ENCODE data around the gene SLC6A6.

GRCh38 chr3:14389716-14390115, 12.7 kb upstream of the SLC6A6 start:
- no peak for TF ChIP-seq PBX3 (IDR thresholded peaks at IDR 0.05; ENCODE audit: insufficient replicate concordance, low read depth, low read length)
- TF ChIP-seq EP300 (IDR thresholded peaks at IDR 0.05; ENCODE audit: borderline replicate concordance in 1 of 2, control insufficient read depth in 1 of 2, low read depth in 2 of 2, low read length in 2 of 2) = no peak
- TF ChIP-seq CREM (IDR thresholded peaks at IDR 0.05; ENCODE audit: low read depth) = no peak
- no peak for TF ChIP-seq EZH2 (IDR thresholded peaks at IDR 0.05; ENCODE audit: borderline replicate concordance, control insufficient read depth, low read depth, low read length)
- TF ChIP-seq SP1 (IDR thresholded peaks at IDR 0.05; ENCODE audit: low read depth, low read length) = no peak
- TF ChIP-seq CTCF (IDR thresholded peaks at IDR 0.05 in 2 of 3, conservative IDR thresholded peaks at IDR 0.05 in 1 of 3; ENCODE audit: control insufficient read depth in 2 of 3, extremely low read depth in 1 of 3, insufficient read depth in 1 of 3, low read depth in 3 of 3, low read length in 3 of 3) = no peak
- no peak for TF ChIP-seq USF2 (IDR thresholded peaks at IDR 0.05; ENCODE audit: borderline replicate concordance, low read depth, low read length)
- TF ChIP-seq FOS (IDR thresholded peaks at IDR 0.05; ENCODE audit: borderline replicate concordance, extremely low read depth, insufficient read length) = no peak
- TF ChIP-seq ZZZ3 (IDR thresholded peaks at IDR 0.05; ENCODE audit: control insufficient read depth, insufficient read length, low read depth) = no peak

Data from GM12878 (cell line).